ENCODE data around the gene DAAM2. TPM values are rescaled to one million over a fixed set of nuclear protein-coding genes. Genes with fewer than 3 reads are reported as not detected.

The DAAM2 gene
- total RNA-seq, 2 experiments from 2014 or later, result not detected

DNA sequence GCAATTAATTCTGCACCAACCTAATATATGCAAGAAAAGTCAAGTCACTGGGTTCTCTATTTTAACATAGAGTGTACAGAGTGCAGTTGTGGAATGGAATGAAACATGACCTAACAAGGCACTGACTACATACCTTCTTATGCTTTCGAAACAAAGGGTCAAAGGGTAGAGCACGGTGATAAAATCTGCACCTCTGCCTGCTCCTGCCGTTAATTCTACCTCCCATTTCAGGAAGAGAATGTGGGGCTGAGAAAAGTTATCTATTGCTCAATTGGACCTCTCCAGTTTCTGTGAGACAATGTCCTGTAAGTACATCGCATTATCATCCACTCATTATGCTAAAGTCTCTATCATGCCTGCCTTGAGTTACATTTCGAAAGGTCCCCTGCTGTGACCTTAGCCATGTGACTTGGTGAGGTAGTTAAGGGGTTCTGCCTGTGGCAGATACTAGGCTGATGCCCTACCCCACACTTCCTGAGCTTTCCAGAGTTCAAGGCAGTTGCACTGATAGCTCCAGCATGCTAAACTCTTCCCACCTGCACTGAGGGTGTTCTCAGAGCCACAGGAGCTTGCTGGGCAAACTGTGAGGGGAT is 156.1 kb downstream of the DAAM2 start:
- H3K27me3 Mint-ChIP-seq (ENCODE audit: low read depth), result no peaks in the 10 kb centered on the region
- DNase-seq, result no peak
- ChIA-PET CTCF (no interaction called here), POLR2A (no interaction called here)
- no peak overlapping the region for H3K4me3 Mint-ChIP-seq
- no peaks in the 10 kb centered on the region for H3K36me3 Mint-ChIP-seq (ENCODE audit: low read depth)
- ATAC-seq, result no peak
- H3K4me1 Mint-ChIP-seq (ENCODE audit: low read depth), result no peaks in the 10 kb centered on the region
- no peak overlapping the region for H3K27ac Mint-ChIP-seq
- no peaks in the 10 kb centered on the region for H3K9me3 Mint-ChIP-seq (ENCODE audit: insufficient read depth)

DNA sequence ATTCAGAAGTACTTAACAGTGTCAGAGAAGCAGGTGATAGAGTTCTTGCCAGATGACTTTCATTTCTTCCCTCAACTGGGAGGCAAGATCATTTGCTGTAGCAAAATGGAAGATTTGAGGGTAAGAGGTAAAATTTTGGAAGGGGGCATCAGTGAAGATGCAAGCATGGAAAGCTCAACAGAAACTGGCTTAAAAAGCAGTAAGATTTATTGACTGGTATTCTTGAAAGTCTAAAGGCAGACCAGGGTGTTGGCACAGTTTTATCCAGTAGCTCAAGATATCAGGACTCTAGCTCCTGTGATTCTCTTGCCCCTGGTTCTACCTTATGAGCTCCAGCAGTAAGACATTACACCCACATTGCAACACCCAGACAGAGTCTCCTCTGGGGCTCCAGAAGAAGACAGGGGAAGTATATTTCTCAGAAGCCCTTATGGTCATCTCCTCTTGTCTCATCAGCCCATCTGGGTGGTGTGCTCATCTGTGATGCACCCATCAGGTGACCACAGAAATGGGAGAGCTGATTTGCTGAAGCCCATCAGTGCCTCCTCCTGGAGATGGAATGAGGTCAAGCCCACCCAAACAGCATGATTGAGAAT is 158.0 kb downstream of the DAAM2 start:
- DNase-seq (no peak), ATAC-seq (no peak)
- CTCF ChIA-PET, result interaction anchor here (1.3 kb wide), 1 partner anchor 9 kb away, joined by 4 read pairs; no protein-coding TSS in a partner anchor
- no peak overlapping the region for H3K27ac Mint-ChIP-seq
- H3K27me3 Mint-ChIP-seq (ENCODE audit: low read depth), result peaks cover under 1% of the 10 kb centered on the region
- H3K9me3 Mint-ChIP-seq (ENCODE audit: insufficient read depth), result no peaks in the 10 kb centered on the region
- H3K4me1 Mint-ChIP-seq (ENCODE audit: low read depth), result no peaks in the 10 kb centered on the region
- no peaks in the 10 kb centered on the region for H3K36me3 Mint-ChIP-seq (ENCODE audit: low read depth)
- POLR2A ChIA-PET, result no interaction called here
- no peak overlapping the region for H3K4me3 Mint-ChIP-seq

DNA sequence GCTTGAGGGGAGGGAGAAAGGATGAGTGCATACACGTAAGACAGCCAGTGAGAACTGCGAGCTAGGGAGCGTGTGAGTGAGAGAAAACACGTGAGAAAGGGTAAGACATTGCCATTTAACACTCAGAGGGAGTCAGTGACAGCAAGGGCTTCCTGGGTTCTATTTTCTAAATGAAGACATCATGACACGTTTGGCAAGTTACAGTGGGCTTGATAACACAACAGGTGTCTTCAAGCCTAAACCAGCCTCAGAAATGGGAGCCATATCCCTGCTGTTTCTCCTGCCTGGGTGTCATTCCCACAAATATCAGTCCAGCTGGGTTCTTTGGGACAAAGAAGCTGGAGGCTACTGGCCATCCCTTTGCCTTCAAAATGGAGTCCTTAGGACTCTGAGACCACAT is 159.0 kb downstream of the DAAM2 start:
- H3K4me1 Mint-ChIP-seq (ENCODE audit: low read depth), result no peaks in the 10 kb centered on the region
- no peaks in the 10 kb centered on the region for H3K9me3 Mint-ChIP-seq (ENCODE audit: insufficient read depth)
- ATAC-seq (no peak), DNase-seq (no peak)
- H3K27ac Mint-ChIP-seq, result no peak overlapping the region
- no peaks in the 10 kb centered on the region for H3K36me3 Mint-ChIP-seq (ENCODE audit: low read depth)
- peaks cover 4% of the 10 kb centered on the region for H3K27me3 Mint-ChIP-seq (ENCODE audit: low read depth)
- ChIA-PET CTCF (no interaction called here), POLR2A (no interaction called here)
- H3K4me3 Mint-ChIP-seq, result no peak overlapping the region

DNA sequence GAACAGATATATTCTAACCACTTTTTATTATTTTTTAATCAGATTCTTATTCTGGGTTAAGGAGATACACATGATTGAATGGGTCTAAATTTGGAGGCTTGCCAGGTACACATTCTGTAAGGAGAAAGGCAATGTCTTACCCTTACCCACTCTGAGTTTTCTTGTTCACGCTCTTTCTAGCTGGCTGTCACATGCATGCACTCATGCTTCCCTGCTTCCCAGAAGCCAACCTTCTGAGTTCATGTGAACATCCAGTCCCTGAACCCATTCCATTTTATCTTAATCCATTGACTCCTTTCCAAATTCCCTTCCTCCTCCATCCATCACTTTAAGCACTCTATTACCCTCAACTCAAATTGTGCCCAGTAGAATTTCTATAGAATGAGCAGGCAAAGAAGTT is 159.5 kb downstream of the DAAM2 start:
- Mint-ChIP-seq H3K36me3 (ENCODE audit: low read depth) (no peaks in the 10 kb centered on the region), H3K4me1 (ENCODE audit: low read depth) (no peaks in the 10 kb centered on the region), H3K9me3 (ENCODE audit: insufficient read depth) (no peaks in the 10 kb centered on the region), H3K27me3 (ENCODE audit: low read depth) (peaks cover 4% of the 10 kb centered on the region), H3K4me3 (no peak overlapping the region), H3K27ac (no peak overlapping the region)
- no peak for ATAC-seq
- ChIA-PET POLR2A (no interaction called here), CTCF (no interaction called here)
- DNase-seq, result no peak

DNA sequence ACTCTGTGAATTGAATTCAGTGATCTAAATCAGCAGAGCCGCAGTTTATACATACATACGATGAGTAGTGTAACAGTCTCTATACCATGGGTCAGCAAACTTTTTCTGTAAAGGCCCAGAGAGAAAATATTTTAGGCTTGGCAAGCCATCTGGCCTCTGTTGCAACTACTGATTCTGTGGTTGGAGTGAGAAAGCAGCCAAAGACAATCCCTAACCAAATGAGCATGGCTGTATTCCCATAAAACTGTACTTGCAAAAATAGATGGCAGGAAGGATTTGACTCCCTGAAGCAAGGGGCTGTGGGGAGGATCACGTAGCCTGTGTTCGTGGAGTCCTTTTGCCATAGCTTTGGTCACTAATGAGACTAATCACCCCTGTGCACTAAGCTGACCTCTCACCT is 160.0 kb downstream of the DAAM2 start:
- H3K4me3 Mint-ChIP-seq, result no peak overlapping the region
- no peaks in the 10 kb centered on the region for H3K9me3 Mint-ChIP-seq (ENCODE audit: insufficient read depth)
- CTCF ChIA-PET, result no interaction called here
- DNase-seq, result no peak
- ATAC-seq, result no peak
- no peaks in the 10 kb centered on the region for H3K36me3 Mint-ChIP-seq (ENCODE audit: low read depth)
- no peak overlapping the region for H3K27ac Mint-ChIP-seq
- H3K4me1 Mint-ChIP-seq (ENCODE audit: low read depth), result no peaks in the 10 kb centered on the region
- POLR2A ChIA-PET, result no interaction called here
- H3K27me3 Mint-ChIP-seq (ENCODE audit: low read depth), result peaks cover 4% of the 10 kb centered on the region

DNA sequence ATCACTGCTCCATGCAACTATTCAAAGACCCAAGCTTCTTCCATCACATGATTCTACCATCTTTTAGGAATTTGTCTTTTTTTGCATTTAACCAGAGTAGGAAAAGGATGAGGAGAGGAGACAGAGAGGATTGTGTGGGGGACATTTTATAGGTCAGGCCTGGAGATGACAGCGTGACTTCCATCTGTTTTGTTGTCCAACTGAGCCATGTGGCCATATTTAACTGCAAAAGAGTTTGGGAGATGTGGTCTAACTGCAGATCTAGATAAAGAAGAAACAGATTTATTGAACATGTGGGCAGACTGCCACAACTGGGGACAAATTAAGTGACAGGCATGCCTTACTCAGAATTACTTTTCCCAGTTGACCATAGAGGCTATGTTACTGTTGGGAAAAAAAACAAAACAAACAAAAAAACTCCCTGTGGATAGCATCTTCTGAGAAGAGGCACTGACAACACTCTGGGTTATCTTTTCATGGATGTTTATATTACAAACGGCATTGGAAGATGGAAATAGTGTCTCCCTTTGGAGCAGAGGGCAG is 161.0 kb downstream of the DAAM2 start:
- H3K27ac Mint-ChIP-seq, result no peak overlapping the region
- H3K9me3 Mint-ChIP-seq (ENCODE audit: insufficient read depth), result no peaks in the 10 kb centered on the region
- CTCF ChIA-PET, result no interaction called here

More for the DNA sequence above, 161.0 kb downstream of the DAAM2 start:
- POLR2A ChIA-PET, result no interaction called here
- ATAC-seq (no peak), DNase-seq (no peak)
- H3K27me3 Mint-ChIP-seq (ENCODE audit: low read depth), result peaks cover 4% of the 10 kb centered on the region
- no peaks in the 10 kb centered on the region for H3K36me3 Mint-ChIP-seq (ENCODE audit: low read depth)
- no peaks in the 10 kb centered on the region for H3K4me1 Mint-ChIP-seq (ENCODE audit: low read depth)
- H3K4me3 Mint-ChIP-seq, result no peak overlapping the region

Other genes with a start within 250 kb of the DAAM2 start
- not detected for gene KIF6, start 67.0 kb upstream of the DAAM2 start, total RNA-seq
- gene MOCS1, start 142.1 kb downstream of the DAAM2 start, total RNA-seq, result not detected

All from activated CD8-positive, alpha-beta T cell treated with anti-CD3 and anti-CD28 coated beads, Interleukin-2, amount 10 ng/mL, durations not matched to agents 7 days and 5 days (primary cell).